ENCODE results near the gene CFAP100. TPM values are rescaled to one million over a fixed set of nuclear protein-coding genes. Genes with fewer than 3 reads are reported as not detected.
A peak's percentile ranks its signal among the peaks of the same experiment; 100 is the strongest.

The CFAP100 gene
- total and polyA plus RNA-seq, 3 donors from 2014 or later = 21.4 to 74.2 (median 56.2) TPM

- TF ChIP-seq CTCF (IDR thresholded peaks at IDR 0.05) = no peak
- no peak for TF ChIP-seq POLR2A (IDR thresholded peaks at IDR 0.05)
- 94 to 97% methylated on average over 2 to 6 of the region's 6 CpGs for WGBS, 2 donors
- no peaks in the 10 kb centered on the region for H3K4me1 ChIP-seq
- no peaks in the 10 kb centered on the region for H3K9me3 ChIP-seq
- H3K4me3 ChIP-seq = no peak overlapping the region
- H3K36me3 ChIP-seq (ENCODE audit: low read depth, missing control alignments) = no peaks in the 10 kb centered on the region
- no peak for DNase-seq
- no peaks in the 10 kb centered on the region for H3K27me3 ChIP-seq
- H3K27ac ChIP-seq = no peak overlapping the region
- intact Hi-C loops (cut with DNase I; ENCODE audit: low total_unique reads) = no loop called here
These were observed 38.4 kb downstream of the CFAP100 start for GRCh38 chr3:126433105-126433430.

GRCh38 chr3:126433496-126434263 is 39.0 kb downstream of the CFAP100 start:
- no peak for TF ChIP-seq POLR2A (IDR thresholded peaks at IDR 0.05)
- Histone ChIP-seq H3K4me3 (no peak overlapping the region), H3K9me3 (no peaks in the 10 kb centered on the region), H3K27ac (no peak overlapping the region), H3K36me3 (ENCODE audit: low read depth, missing control alignments) (no peaks in the 10 kb centered on the region), H3K27me3 (no peaks in the 10 kb centered on the region), H3K4me1 (no peaks in the 10 kb centered on the region)
- peak; percentile 77 for DNase-seq
- WGBS, 2 donors = 81 to 92% methylated on average over 5 to 13 of the region's 13 CpGs
- intact Hi-C loops (cut with DNase I; ENCODE audit: low total_unique reads) = no loop called here

GRCh38 chr3:126434264-126434590 is 39.5 kb downstream of the CFAP100 start:
- H3K9me3 ChIP-seq = no peaks in the 10 kb centered on the region
- H3K4me1 ChIP-seq = no peaks in the 10 kb centered on the region
- no peak overlapping the region for H3K4me3 ChIP-seq
- intact Hi-C loops (cut with DNase I; ENCODE audit: low total_unique reads) = no loop called here
- H3K36me3 ChIP-seq (ENCODE audit: low read depth, missing control alignments) = no peaks in the 10 kb centered on the region
- DNase-seq = no peak
- no peak for TF ChIP-seq POLR2A (IDR thresholded peaks at IDR 0.05)
- no peak for TF ChIP-seq CTCF (IDR thresholded peaks at IDR 0.05)
- 88 to 95% methylated on average over 1 to 6 of the region's 6 CpGs for WGBS, 2 donors
- H3K27ac ChIP-seq = no peak overlapping the region
- no peaks in the 10 kb centered on the region for H3K27me3 ChIP-seq

GRCh38 chr3:126434931-126435411 is 40.3 kb downstream of the CFAP100 start:
- H3K4me3 ChIP-seq = no peak overlapping the region
- no peaks in the 10 kb centered on the region for H3K4me1 ChIP-seq
- TF ChIP-seq POLR2A (IDR thresholded peaks at IDR 0.05) (no peak), CTCF (IDR thresholded peaks at IDR 0.05) (no peak)
- WGBS, 2 donors = 83 to 91% methylated on average over 6 to 8 of the region's 8 CpGs
- H3K27ac ChIP-seq = no peak overlapping the region
- H3K9me3 ChIP-seq = no peaks in the 10 kb centered on the region
- DNase-seq = no peak
- intact Hi-C loops (cut with DNase I; ENCODE audit: low total_unique reads) = no loop called here
- no peaks in the 10 kb centered on the region for H3K27me3 ChIP-seq
- H3K36me3 ChIP-seq (ENCODE audit: low read depth, missing control alignments) = no peaks in the 10 kb centered on the region

- intact Hi-C loops (cut with DNase I; ENCODE audit: low total_unique reads) = no loop called here
- no peaks in the 10 kb centered on the region for H3K36me3 ChIP-seq (ENCODE audit: low read depth, missing control alignments)
- no peak for TF ChIP-seq POLR2A (IDR thresholded peaks at IDR 0.05)
- no peak for TF ChIP-seq CTCF (IDR thresholded peaks at IDR 0.05)
- DNase-seq = no peak
- no peaks in the 10 kb centered on the region for H3K9me3 ChIP-seq
- no peaks in the 10 kb centered on the region for H3K27me3 ChIP-seq
- H3K4me1 ChIP-seq = no peaks in the 10 kb centered on the region
- no peak overlapping the region for H3K4me3 ChIP-seq
- WGBS, 2 donors = 89 to 90% methylated on average over 12 to 14 of the region's 14 CpGs
- H3K27ac ChIP-seq = no peak overlapping the region
These were observed 41.0 kb downstream of the CFAP100 start for GRCh38 chr3:126435456-126436315.

Data from testis (tissue), 3 donors.